ENCODE results near the gene MTHFR.

MTHFR gene

DNA sequence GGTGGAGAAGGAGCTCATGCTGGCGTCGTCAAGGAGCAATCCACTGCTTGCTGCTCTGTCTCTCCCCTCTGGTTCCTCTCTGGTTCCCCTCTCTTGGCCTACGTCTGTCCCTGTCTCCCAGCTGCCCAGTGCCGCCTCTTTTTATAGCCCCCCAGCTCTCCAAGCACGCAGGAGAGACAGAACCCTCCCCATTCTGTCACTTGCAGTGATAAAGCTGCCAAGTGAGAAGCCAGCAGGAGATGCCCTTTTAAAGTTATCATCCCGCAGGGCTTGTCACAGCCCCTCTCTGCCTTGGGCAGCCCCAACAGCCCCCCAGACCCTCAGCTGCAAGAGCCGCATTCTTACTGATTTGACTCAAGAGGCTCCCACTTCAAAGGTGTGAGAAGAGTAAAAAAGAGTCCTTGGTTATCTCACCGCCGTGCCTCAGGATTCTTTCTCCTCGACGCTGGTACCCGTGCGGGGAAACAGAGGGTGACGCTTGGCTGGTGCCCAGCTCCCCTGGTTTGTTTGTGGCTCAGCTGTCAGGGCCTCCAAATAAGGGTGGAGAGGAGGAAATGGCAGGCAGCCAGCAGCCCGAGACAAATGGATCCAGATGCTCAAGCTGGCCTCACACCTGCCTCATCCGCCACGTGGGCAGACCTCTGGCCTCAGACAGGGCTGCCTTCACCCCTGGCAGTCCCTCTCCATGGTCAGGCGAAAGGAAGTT, 42.1 kb upstream of the MTHFR start, which contains the start of gene NPPA:
NPPA (minus strand) TSS at position 117 of the 706 bp plus-strand sequence; CDS start at position 18, 99 bp downstream.
- TF ChIP-seq, protein P1, sequence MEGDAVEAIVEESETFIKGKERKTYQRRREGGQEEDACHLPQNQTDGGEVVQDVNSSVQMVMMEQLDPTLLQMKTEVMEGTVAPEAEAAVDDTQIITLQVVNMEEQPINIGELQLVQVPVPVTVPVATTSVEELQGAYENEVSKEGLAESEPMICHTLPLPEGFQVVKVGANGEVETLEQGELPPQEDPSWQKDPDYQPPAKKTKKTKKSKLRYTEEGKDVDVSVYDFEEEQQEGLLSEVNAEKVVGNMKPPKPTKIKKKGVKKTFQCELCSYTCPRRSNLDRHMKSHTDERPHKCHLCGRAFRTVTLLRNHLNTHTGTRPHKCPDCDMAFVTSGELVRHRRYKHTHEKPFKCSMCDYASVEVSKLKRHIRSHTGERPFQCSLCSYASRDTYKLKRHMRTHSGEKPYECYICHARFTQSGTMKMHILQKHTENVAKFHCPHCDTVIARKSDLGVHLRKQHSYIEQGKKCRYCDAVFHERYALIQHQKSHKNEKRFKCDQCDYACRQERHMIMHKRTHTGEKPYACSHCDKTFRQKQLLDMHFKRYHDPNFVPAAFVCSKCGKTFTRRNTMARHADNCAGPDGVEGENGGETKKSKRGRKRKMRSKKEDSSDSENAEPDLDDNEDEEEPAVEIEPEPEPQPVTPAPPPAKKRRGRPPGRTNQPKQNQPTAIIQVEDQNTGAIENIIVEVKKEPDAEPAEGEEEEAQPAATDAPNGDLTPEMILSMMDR (IDR thresholded peaks at IDR 0.05; ENCODE audit: low read depth, low read length, missing control alignments): no peak
- no peak within 1 kb of the TSS for H3K4me3 ChIP-seq (ENCODE audit: low read depth, low read length)
- DNase-seq (ENCODE audit: low read depth): no peak

- no peak overlapping the region for H3K4me3 ChIP-seq (ENCODE audit: low read depth, low read length)
- no peak for DNase-seq (ENCODE audit: low read depth)
- TF ChIP-seq, protein P1 (IDR thresholded peaks at IDR 0.05; ENCODE audit: low read depth, low read length, missing control alignments): no peak
These were observed 40.0 kb upstream of the MTHFR start for GRCh38 chr1:11845641-11846335.

GRCh38 chr1:11842154-11843041, 36.6 kb upstream of the MTHFR start:
- no peak overlapping the region for H3K4me3 ChIP-seq (ENCODE audit: low read depth, low read length)
- no peak for DNase-seq (ENCODE audit: low read depth)

DNA sequence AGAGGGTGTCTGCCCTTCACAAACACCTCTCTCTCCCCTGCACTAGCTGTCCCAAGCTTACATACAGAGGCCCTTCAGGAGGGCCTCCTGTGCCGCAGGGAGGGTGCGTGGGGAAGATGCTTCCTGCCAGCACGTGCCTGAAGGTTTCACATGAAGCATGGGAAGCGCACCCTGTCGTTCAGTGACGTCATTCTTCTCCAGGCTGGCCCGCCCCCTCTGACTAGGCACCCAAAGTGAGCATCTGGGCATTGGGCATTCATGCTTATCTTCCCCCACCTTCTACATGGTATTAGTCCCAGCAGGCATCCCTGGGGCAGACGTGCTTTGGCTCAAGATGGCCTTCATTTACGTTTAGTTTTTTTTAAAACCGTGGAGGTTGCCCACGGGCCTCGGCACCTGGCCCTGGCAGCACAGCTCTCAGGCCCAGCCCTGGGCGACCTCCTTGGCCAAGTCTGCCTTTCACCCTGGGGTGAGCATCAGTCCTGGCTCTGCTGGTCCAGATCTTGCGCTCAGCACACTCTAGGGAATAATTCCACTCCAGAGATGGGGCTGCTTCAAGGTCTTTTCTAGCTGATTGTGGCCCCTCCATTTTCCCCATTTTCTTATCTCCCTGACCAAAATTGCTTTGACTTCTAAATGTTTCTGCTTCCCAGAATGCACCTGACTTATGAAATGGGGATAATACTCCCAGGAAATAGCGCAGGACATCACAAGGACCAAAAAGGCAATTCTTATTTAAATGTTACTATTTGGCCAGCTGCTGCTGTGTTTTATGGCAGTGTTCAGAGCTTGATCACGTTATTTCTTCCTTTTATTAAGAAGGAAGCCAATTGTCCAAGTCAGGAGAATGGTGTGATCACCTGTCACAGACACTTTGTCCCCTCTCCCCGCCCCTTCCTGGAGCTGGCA, 35.7 kb upstream of the MTHFR start:
- no peak for DNase-seq (ENCODE audit: low read depth)
- TF ChIP-seq, protein P1 (IDR thresholded peaks at IDR 0.05; ENCODE audit: low read depth, low read length, missing control alignments): no peak
- H3K4me3 ChIP-seq (ENCODE audit: low read depth, low read length): no peak overlapping the region

More at GRCh38 chr1:11842154-11843041, 36.6 kb upstream of the MTHFR start:
- TF ChIP-seq, protein P1 (IDR thresholded peaks at IDR 0.05; ENCODE audit: low read depth, low read length, missing control alignments): no peak

DNA sequence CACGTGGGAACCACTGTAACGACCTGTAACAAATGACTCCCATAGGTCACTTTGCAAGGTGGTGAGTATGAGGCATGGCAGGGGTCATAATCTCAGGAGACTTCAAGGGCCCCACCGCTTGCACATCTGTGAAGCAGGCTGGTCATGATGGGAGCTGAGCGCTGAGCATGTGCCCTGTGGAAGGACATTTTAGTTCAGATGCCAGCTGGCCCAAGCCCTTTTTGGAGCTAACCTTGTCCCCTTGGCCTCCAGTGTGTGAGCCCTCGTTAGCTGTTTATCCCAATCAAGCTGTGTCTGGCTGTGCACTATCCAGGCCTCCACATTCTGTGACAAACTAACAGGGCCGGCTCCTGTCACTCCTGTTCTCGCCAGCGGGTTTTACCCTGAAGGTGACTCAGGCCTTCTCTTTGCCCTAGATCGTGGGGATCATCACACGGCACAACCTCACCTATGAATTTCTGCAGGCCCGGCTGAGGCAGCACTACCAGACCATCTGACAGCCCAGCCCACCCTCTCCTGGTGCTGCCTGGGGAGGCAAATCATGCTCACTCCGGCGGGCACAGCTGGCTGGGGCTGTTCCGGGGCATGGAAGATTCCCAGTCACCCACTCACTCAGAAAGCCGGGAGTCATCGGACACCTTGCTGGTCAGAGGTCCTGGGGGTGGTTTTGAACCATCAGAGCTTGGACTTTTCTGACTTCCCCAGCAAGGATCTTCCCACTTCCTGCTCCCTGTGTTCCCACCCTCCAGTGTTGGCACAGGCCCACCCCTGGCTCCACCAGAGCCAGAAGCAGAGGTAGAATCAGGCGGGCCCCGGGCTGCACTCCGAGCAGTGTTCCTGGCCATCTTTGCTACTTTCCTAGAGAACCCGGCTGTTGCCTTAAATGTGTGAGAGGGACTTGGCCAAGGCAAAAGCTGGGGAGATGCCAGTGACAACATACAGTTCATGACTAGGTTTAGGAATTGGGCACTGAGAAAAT, 34.3 kb upstream of the MTHFR start:
- no peak for DNase-seq (ENCODE audit: low read depth)
- H3K4me3 ChIP-seq (ENCODE audit: low read depth, low read length): no peak overlapping the region
- TF ChIP-seq, protein P1 (IDR thresholded peaks at IDR 0.05; ENCODE audit: low read depth, low read length, missing control alignments): no peak

All from GM12864 (cell line).